Measurements from ENCODE around the gene BACH1. TPM values are rescaled to one million over a fixed set of nuclear protein-coding genes. Genes with fewer than 3 reads are reported as not detected.

Gene BACH1
- total RNA-seq, 2 donors from 2014 or later, result 33.2 to 66.9 TPM

- Histone ChIP-seq H3K27ac (peak overlapping the region; percentile 8), H3K9ac (ENCODE audit: low read depth in 2 of 2, low read length in 2 of 2) (no peak overlapping the region), H3K36me3 (no peaks in the 10 kb centered on the region), H3K4me3 (no peak overlapping the region), H3K9me3 (no peaks in the 10 kb centered on the region), H3K27me3 (no peaks in the 10 kb centered on the region), H3K4me1 (peaks cover 3% of the 10 kb centered on the region)
- intact Hi-C loops (cut with DNase I), result no loop called here
- no peak for DNase-seq
- TF ChIP-seq CTCF (IDR thresholded peaks at IDR 0.05), result no peak
Measured at GRCh38 chr21:29295066-29295650, 3.6 kb upstream of the BACH1 start.

- Histone ChIP-seq H3K9me3 (no peaks in the 10 kb centered on the region), H3K4me3 (no peak overlapping the region), H3K27ac (no peak overlapping the region), H3K36me3 (no peaks in the 10 kb centered on the region), H3K4me1 (peaks cover 3% of the 10 kb centered on the region), H3K27me3 (no peaks in the 10 kb centered on the region), H3K9ac (ENCODE audit: low read depth in 2 of 2, low read length in 2 of 2) (no peak overlapping the region)
- no peak for DNase-seq
- TF ChIP-seq CTCF (IDR thresholded peaks at IDR 0.05), result no peak
- intact Hi-C loops (cut with DNase I), result no loop called here
Measured at GRCh38 chr21:29296446-29296845, 2.3 kb upstream of the BACH1 start.

GRCh38 chr21:29297483-29298347 lies 1.0 kb upstream of the BACH1 start:
- intact Hi-C loops (cut with DNase I), result no loop called here
- peak overlapping the region; percentile 63 for H3K4me3 ChIP-seq
- H3K36me3 ChIP-seq, result no peaks in the 10 kb centered on the region
- TF ChIP-seq CTCF (IDR thresholded peaks at IDR 0.05), result no peak
- H3K4me1 ChIP-seq, result peaks cover 12% of the 10 kb centered on the region
- H3K27me3 ChIP-seq, result no peaks in the 10 kb centered on the region
- peak overlapping the region in 1 of 2 donors; percentile 69 for H3K9ac ChIP-seq (ENCODE audit: low read depth in 2 of 2, low read length in 2 of 2)
- no peak for DNase-seq
- H3K27ac ChIP-seq, result peak overlapping the region; percentile 90
- H3K9me3 ChIP-seq, result no peaks in the 10 kb centered on the region

GRCh38 chr21:29299046-29299915 lies 559 bp downstream of the BACH1 start:
- Histone ChIP-seq H3K4me1 (peaks cover 15% of the 10 kb centered on the region), H3K4me3 (peak overlapping the region; percentile 63), H3K27me3 (no peaks in the 10 kb centered on the region), H3K27ac (peak overlapping the region; percentile 90), H3K9me3 (no peaks in the 10 kb centered on the region), H3K36me3 (no peaks in the 10 kb centered on the region), H3K9ac (ENCODE audit: low read depth in 2 of 2, low read length in 2 of 2) (peak overlapping the region; percentile 65 to 76)
- no peak for TF ChIP-seq CTCF (IDR thresholded peaks at IDR 0.05)
- peak; percentile 62 for DNase-seq
- intact Hi-C loops (cut with DNase I), result no loop called here

Measured in colonic mucosa (tissue), 4 donors.